Endodermal cell (in vitro differentiated cells): ENCODE results near the gene CALB2. TPM values are rescaled to one million over a fixed set of nuclear protein-coding genes. Genes with fewer than 3 reads are reported as not detected.

Experiments
- DNase-seq: peaks from one replicate; pipeline ENCODE4 v3.0.0-alpha.2; 2017
- H3K27ac ChIP-seq: 2 replicates; pipeline ENCODE4 v1.5.1; 2013; ENCODE audit warnings: mild to moderate bottlenecking, low read depth, low read length, moderate library complexity
- H3K27me3 ChIP-seq: 2 replicates; pipeline ENCODE4 v1.6.1; 2013; ENCODE audit warnings: mild to moderate bottlenecking, low read length, moderate library complexity; ENCODE audit not compliant: insufficient read depth, control insufficient read depth, poor library complexity, severe bottlenecking
- H3K36me3 ChIP-seq: 2 replicates; pipeline ENCODE4 v1.7.0; 2013; ENCODE audit warnings: mild to moderate bottlenecking, low read length, moderate library complexity; ENCODE audit not compliant: control insufficient read depth, insufficient read depth
- H3K4me1 ChIP-seq: one replicate; pipeline ENCODE4 v1.7.0; 2013; ENCODE audit warnings: low read length; ENCODE audit not compliant: control insufficient read depth, insufficient read depth
- H3K4me3 ChIP-seq: 2 replicates; pipeline ENCODE4 v1.5.1; 2013; ENCODE audit warnings: mild to moderate bottlenecking, low read length, moderate library complexity
- H3K9ac ChIP-seq: 2 replicates; pipeline ENCODE4 v1.6.1; 2013; ENCODE audit warnings: mild to moderate bottlenecking, low read length, moderate library complexity; ENCODE audit not compliant: poor library complexity, severe bottlenecking; ENCODE audit errors: extremely low read depth
- H3K9me3 ChIP-seq: 2 replicates; pipeline ENCODE4 v1.6.1; 2013; ENCODE audit warnings: mild to moderate bottlenecking, low read length, moderate library complexity; ENCODE audit not compliant: control insufficient read depth
- H3K27ac Mint-ChIP-seq: 2 replicates; pipeline ENCODE4 v1.8.0; 2020; ENCODE audit warnings: mixed read lengths
- H3K27me3 Mint-ChIP-seq: 2 replicates; pipeline ENCODE4 v1.8.0; 2021; ENCODE audit warnings: mild to moderate bottlenecking, mixed read lengths; ENCODE audit not compliant: insufficient read depth
- H3K36me3 Mint-ChIP-seq: 2 replicates; pipeline ENCODE4 v1.8.0; 2020; ENCODE audit warnings: low read depth, mixed read lengths
- H3K4me1 Mint-ChIP-seq: 2 replicates; pipeline ENCODE4 v1.8.0; 2020; ENCODE audit warnings: mixed read lengths
- H3K4me3 Mint-ChIP-seq: 2 replicates; pipeline ENCODE4 v1.8.0; 2020; ENCODE audit warnings: mild to moderate bottlenecking, moderate library complexity, mixed read lengths
- H3K9me3 Mint-ChIP-seq: 2 replicates; pipeline ENCODE4 v1.8.0; 2020; ENCODE audit warnings: mild to moderate bottlenecking, mixed read lengths
- WGBS, 2 experiments: methylation state at CpG; one replicate each; pipeline versions ENCODE4 v1.1.5 to v1.1.7; 2013; ENCODE audit warnings: missing lambda C conversion rate in 2 of 2, mixed read lengths in 1 of 2; ENCODE audit not compliant: insufficient coverage in 1 of 2, insufficient read length in 1 of 2; 5-methylcytosine and 5-hydroxymethylcytosine counted together
- total RNA-seq, 2 donors: library from RNA; stranded (reverse); fragmentation: NEBNext Ultra II Directional in 1 of 2; extraction: Animal tissue kit (Norgen Biotek cat#: 25700) in 1 of 2; gene quantifications; 2 replicates in 1 of 2; 3 replicates in 1 of 2; pipeline ENCODE4 v1.2.1, GENCODE V29; 2021
- TF ChIP-seq, protein P1 (sequence below): fragments of 200-600 bp; sonication (generic); conservative IDR thresholded peaks from 2 replicates; pipeline ENCODE4 v1.5.0; 2021; ENCODE audit warnings: antibody characterized with exemption, mild to moderate bottlenecking

CALB2 gene
- total RNA-seq, 2 donors from 2014 or later: 1.8 TPM; not detected in 1

DNA sequence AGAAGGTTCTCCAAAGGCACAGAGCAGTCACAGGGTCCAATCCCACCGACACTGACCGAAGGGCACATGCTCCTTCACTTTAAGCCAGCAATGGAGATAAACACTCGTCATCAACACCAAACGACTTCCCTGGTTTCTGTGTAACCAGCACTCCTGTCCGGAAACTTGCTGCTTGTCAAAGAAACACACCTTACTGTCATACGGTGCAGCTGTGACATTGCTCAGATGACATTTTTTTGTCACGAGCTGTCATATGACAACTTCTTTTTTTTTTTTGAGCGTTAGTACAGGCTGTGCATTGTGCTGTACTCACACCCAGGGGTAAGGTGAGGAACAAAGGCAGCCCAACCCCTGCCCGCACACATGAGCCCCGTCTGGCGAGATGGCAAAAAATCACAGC lies 44.2 kb downstream of the CALB2 start:
- no peak overlapping the region for H3K9ac ChIP-seq
- no peak overlapping the region for H3K4me3 Mint-ChIP-seq
- H3K27ac Mint-ChIP-seq: no peak overlapping the region
- TF ChIP-seq, protein P1, sequence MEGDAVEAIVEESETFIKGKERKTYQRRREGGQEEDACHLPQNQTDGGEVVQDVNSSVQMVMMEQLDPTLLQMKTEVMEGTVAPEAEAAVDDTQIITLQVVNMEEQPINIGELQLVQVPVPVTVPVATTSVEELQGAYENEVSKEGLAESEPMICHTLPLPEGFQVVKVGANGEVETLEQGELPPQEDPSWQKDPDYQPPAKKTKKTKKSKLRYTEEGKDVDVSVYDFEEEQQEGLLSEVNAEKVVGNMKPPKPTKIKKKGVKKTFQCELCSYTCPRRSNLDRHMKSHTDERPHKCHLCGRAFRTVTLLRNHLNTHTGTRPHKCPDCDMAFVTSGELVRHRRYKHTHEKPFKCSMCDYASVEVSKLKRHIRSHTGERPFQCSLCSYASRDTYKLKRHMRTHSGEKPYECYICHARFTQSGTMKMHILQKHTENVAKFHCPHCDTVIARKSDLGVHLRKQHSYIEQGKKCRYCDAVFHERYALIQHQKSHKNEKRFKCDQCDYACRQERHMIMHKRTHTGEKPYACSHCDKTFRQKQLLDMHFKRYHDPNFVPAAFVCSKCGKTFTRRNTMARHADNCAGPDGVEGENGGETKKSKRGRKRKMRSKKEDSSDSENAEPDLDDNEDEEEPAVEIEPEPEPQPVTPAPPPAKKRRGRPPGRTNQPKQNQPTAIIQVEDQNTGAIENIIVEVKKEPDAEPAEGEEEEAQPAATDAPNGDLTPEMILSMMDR: no peak
- no peak for DNase-seq
- H3K4me3 ChIP-seq: no peak overlapping the region
- H3K27me3 Mint-ChIP-seq: peaks cover 16% of the 10 kb centered on the region
- H3K27ac ChIP-seq: no peak overlapping the region
- H3K9me3 ChIP-seq: peaks cover 19% of the 10 kb centered on the region
- H3K27me3 ChIP-seq: no peaks in the 10 kb centered on the region
- H3K36me3 Mint-ChIP-seq: peaks cover 2% of the 10 kb centered on the region
- no peaks in the 10 kb centered on the region for H3K4me1 ChIP-seq
- 92 to 96% methylated on average over 11 of the region's 11 CpGs for WGBS, 2 experiments
- peaks cover 4% of the 10 kb centered on the region for H3K4me1 Mint-ChIP-seq
- H3K36me3 ChIP-seq: no peaks in the 10 kb centered on the region
- peaks cover 19% of the 10 kb centered on the region for H3K9me3 Mint-ChIP-seq

DNA sequence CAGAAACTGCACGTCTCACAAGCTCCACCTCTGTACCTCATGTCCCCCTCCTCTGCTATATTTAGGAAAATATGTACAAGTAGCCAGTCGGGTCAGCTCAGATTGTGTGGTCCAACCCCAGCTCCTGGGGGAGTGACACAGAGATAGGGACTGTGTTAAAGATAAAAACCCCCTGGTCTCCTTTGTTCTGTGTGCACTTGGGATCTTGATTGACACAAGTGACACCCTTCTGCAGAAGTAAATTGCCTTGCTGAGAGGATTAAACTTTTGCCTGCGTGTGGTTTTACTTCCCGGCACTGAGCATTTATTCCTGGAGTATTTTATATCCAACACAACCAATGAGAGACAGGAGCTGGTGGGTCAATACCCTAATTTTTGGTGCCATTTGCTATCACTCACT lies 45.8 kb downstream of the CALB2 start:
- H3K36me3 ChIP-seq: no peaks in the 10 kb centered on the region
- no peak for DNase-seq
- Mint-ChIP-seq H3K27me3 (peaks cover 16% of the 10 kb centered on the region), H3K4me3 (no peak overlapping the region), H3K36me3 (peaks cover 2% of the 10 kb centered on the region), H3K9me3 (peaks cover 19% of the 10 kb centered on the region), H3K4me1 (peaks cover 12% of the 10 kb centered on the region), H3K27ac (no peak overlapping the region)
- whole genome bisulfite sequencing, 2 experiments: 99 to 100% methylated on average over 2 to 4 of the region's 4 CpGs
- no peaks in the 10 kb centered on the region for H3K27me3 ChIP-seq
- peak overlapping the region; percentile 9 for H3K4me3 ChIP-seq
- H3K9me3 ChIP-seq: peaks cover 19% of the 10 kb centered on the region
- TF ChIP-seq, protein P1: no peak
- no peak overlapping the region for H3K9ac ChIP-seq
- no peak overlapping the region for H3K27ac ChIP-seq
- peaks cover 5% of the 10 kb centered on the region for H3K4me1 ChIP-seq

DNA sequence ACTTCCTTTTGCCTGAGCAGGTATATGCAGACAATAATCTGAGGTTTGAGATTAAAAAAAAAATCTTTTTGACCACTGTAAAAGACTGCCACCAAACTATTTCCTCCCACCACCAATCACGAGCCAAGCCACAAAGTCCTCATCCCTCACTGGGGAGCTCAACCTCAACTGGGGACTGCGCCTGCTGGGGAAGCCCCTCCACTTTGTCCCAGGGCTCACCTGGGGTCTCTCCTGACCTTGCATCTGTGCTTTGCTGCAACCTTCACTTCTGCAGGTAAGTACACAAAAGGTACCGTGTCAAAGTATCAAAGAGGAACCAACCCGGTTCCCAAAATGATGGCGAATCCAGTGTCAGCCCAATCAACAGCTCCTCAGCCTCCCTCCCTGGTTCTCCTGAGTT lies 47.8 kb downstream of the CALB2 start:
- no peak for DNase-seq
- Histone ChIP-seq H3K9ac (no peak overlapping the region), H3K27ac (no peak overlapping the region), H3K4me3 (no peak overlapping the region), H3K9me3 (peaks cover 19% of the 10 kb centered on the region), H3K36me3 (no peaks in the 10 kb centered on the region), H3K4me1 (peaks cover 11% of the 10 kb centered on the region), H3K27me3 (no peaks in the 10 kb centered on the region)
- 91 to 100% methylated on average over 4 to 5 of the region's 5 CpGs for WGBS, 2 experiments
- Mint-ChIP-seq H3K27ac (no peak overlapping the region), H3K27me3 (peaks cover 16% of the 10 kb centered on the region), H3K36me3 (peaks cover 2% of the 10 kb centered on the region), H3K4me1 (peaks cover 19% of the 10 kb centered on the region), H3K4me3 (no peak overlapping the region), H3K9me3 (peaks cover 19% of the 10 kb centered on the region)
- TF ChIP-seq, protein P1: no peak
